Ascending aorta (tissue), 2 donors: ENCODE results near the gene CLDN17. TPM values are rescaled to one million over a fixed set of nuclear protein-coding genes. Genes with fewer than 3 reads are reported as not detected.

ENCODE experiments used
- DNase-seq, 2 donors: peaks; one replicate each; pipeline ENCODE4 v3.0.0-alpha.2; 2019; ENCODE audit warnings: low spot score in 2 of 2
- H3K27ac ChIP-seq, 2 donors: fragments of 200-600 bp; sonication (generic); one replicate each; pipeline ENCODE4 v1.5.1; 2016 to 2017; ENCODE audit warnings: mild to moderate bottlenecking in 1 of 2
- H3K27me3 ChIP-seq: fragments of 200-600 bp; sonication (generic); one replicate; pipeline ENCODE4 v1.5.1; 2017
- H3K36me3 ChIP-seq, 2 donors: fragments of 200-600 bp; sonication (generic); one replicate each; pipeline ENCODE4 v1.5.1; 2016
- H3K4me1 ChIP-seq, 2 donors: fragments of 200-600 bp; sonication (generic); one replicate each; pipeline ENCODE4 v1.5.1; 2016 to 2017; ENCODE audit warnings: mild to moderate bottlenecking in 1 of 2
- H3K4me3 ChIP-seq, 2 donors: fragments of 200-600 bp; sonication (generic); one replicate each; pipeline ENCODE4 v1.5.1; 2016 to 2017; ENCODE audit warnings: mild to moderate bottlenecking in 1 of 2
- H3K9me3 ChIP-seq, 2 donors: fragments of 200-600 bp; sonication (generic); one replicate each; pipeline ENCODE4 v1.5.1; 2016
- intact Hi-C: fragments of 100-400 bp; cut with DNase I; formaldehyde crosslinking; loops from one replicate; pipeline ENCODE4 v1.15.1; 2023
- total RNA-seq: library from RNA; depleted of rRNA; stranded (reverse); fragments of >200 nt; gene quantifications from one replicate; pipeline ENCODE4 v1.1.0, GENCODE V29; 2016
- TF ChIP-seq, protein P1 (sequence below), 3 experiments: fragments of 200-600 bp in 2 of 3; fragments of 450-650 bp in 1 of 3; sonication (generic) in 2 of 3; IDR thresholded peaks; one replicate each; pipeline ENCODE4 v1.5.1; 2016 to 2019; ENCODE audit warnings: antibody characterized with exemption in 3 of 3, mild to moderate bottlenecking in 1 of 3, moderate library complexity in 1 of 3

The CLDN17 gene
- total RNA-seq, 1 donor from 2014 or later, result not detected

GRCh38 chr21:30152792-30153191 lies 13.8 kb downstream of the CLDN17 start:
- Histone ChIP-seq H3K9me3 (no peaks in the 10 kb centered on the region), H3K27me3 (no peaks in the 10 kb centered on the region), H3K36me3 (no peaks in the 10 kb centered on the region), H3K4me3 (no peak overlapping the region), H3K27ac (no peak overlapping the region), H3K4me1 (no peaks in the 10 kb centered on the region)
- intact Hi-C loops, result no loop called here
- TF ChIP-seq, protein P1, sequence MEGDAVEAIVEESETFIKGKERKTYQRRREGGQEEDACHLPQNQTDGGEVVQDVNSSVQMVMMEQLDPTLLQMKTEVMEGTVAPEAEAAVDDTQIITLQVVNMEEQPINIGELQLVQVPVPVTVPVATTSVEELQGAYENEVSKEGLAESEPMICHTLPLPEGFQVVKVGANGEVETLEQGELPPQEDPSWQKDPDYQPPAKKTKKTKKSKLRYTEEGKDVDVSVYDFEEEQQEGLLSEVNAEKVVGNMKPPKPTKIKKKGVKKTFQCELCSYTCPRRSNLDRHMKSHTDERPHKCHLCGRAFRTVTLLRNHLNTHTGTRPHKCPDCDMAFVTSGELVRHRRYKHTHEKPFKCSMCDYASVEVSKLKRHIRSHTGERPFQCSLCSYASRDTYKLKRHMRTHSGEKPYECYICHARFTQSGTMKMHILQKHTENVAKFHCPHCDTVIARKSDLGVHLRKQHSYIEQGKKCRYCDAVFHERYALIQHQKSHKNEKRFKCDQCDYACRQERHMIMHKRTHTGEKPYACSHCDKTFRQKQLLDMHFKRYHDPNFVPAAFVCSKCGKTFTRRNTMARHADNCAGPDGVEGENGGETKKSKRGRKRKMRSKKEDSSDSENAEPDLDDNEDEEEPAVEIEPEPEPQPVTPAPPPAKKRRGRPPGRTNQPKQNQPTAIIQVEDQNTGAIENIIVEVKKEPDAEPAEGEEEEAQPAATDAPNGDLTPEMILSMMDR (IDR thresholded peaks at IDR 0.05), result no peak
- no peak for DNase-seq

GRCh38 chr21:30148906-30149305 lies 17.7 kb downstream of the CLDN17 start:
- TF ChIP-seq, protein P1 (IDR thresholded peaks at IDR 0.05), result no peak
- H3K36me3 ChIP-seq, result no peaks in the 10 kb centered on the region
- intact Hi-C loops, result no loop called here
- no peaks in the 10 kb centered on the region for H3K9me3 ChIP-seq
- DNase-seq, result no peak
- H3K4me1 ChIP-seq, result no peaks in the 10 kb centered on the region
- H3K27me3 ChIP-seq, result no peaks in the 10 kb centered on the region
- H3K4me3 ChIP-seq, result no peak overlapping the region
- H3K27ac ChIP-seq, result no peak overlapping the region

GRCh38 chr21:30146558-30147282 lies 19.9 kb downstream of the CLDN17 start:
- Histone ChIP-seq H3K9me3 (no peaks in the 10 kb centered on the region), H3K4me1 (no peaks in the 10 kb centered on the region), H3K4me3 (no peak overlapping the region), H3K27ac (no peak overlapping the region), H3K36me3 (no peaks in the 10 kb centered on the region), H3K27me3 (no peaks in the 10 kb centered on the region)
- intact Hi-C loops, result no loop called here
- TF ChIP-seq, protein P1 (IDR thresholded peaks at IDR 0.05), result no peak
- no peak for DNase-seq

- intact Hi-C loops, result no loop called here
- Histone ChIP-seq H3K27me3 (no peaks in the 10 kb centered on the region), H3K4me1 (no peaks in the 10 kb centered on the region), H3K9me3 (no peaks in the 10 kb centered on the region), H3K27ac (no peak overlapping the region), H3K4me3 (no peak overlapping the region), H3K36me3 (no peaks in the 10 kb centered on the region)
- TF ChIP-seq, protein P1 (IDR thresholded peaks at IDR 0.05), result no peak
- DNase-seq, result no peak
Observed at GRCh38 chr21:30138483-30138882, 28.1 kb downstream of the CLDN17 start.

DNA sequence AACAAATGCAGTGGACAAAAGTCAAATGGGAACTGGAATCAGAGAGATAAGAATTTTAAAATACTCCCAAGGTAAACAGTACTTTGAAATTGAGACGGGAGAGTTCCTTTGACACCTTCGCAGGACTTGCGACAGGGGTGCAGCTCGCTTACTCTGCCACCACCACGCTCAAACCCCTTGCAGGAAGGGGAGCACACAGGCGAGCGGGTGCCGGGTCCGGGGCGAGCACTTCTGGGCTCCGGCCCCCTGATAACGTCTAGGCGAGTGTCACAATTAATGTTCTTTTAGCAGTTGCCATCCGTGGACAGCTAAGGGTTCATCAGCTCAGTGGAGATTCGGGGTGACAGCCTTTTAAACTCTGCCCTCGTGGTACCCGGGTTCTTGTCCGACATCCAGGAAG lies 37.4 kb downstream of the CLDN17 start:
- intact Hi-C loops, result no loop called here
- no peak for DNase-seq
- Histone ChIP-seq H3K27ac (no peak overlapping the region), H3K4me3 (no peak overlapping the region), H3K27me3 (no peaks in the 10 kb centered on the region), H3K9me3 (no peaks in the 10 kb centered on the region), H3K36me3 (no peaks in the 10 kb centered on the region), H3K4me1 (no peaks in the 10 kb centered on the region)
- TF ChIP-seq, protein P1 (IDR thresholded peaks at IDR 0.05), result no peak
